ENCODE data around the gene STAM2.

GRCh38 chr2:152067823-152068222, 107.7 kb downstream of the STAM2 start:
- TF ChIP-seq YEATS2 (CRISPR knock-in tag; IDR thresholded peaks at IDR 0.05; ENCODE audit: borderline replicate concordance) (no peak), ZKSCAN1 (IDR thresholded peaks at IDR 0.05; ENCODE audit: low read length) (no peak), MAX (IDR thresholded peaks at IDR 0.05) (no peak), TAF1 (CRISPR knock-in tag; IDR thresholded peaks at IDR 0.05) (no peak), KDM2A (CRISPR knock-in tag; IDR thresholded peaks at IDR 0.05; ENCODE audit: borderline replicate concordance, low read depth) (no peak), PBX2 (CRISPR knock-in tag; IDR thresholded peaks at IDR 0.05) (no peak), CTCF (CRISPR knock-in tag; IDR thresholded peaks at IDR 0.05) (no peak), SOX13 (IDR thresholded peaks at IDR 0.05) (no peak), SOX13 (CRISPR knock-in tag; conservative IDR thresholded peaks at IDR 0.05 in 1 of 2, IDR thresholded peaks at IDR 0.05 in 1 of 2) (no peak)
